HL-60/S4 treated with retinoic acid at 250 ng/mL for 4 days and 3 days (cell line): ENCODE measurements around the gene MPL.

ENCODE experiments used
- in situ Hi-C: fragments of 300-500 bp; cut with MboI; formaldehyde crosslinking; loops from 2 replicates; pipeline ENCODE4 v1.7.0; 2022; ENCODE audit warnings: low sequenced_read_pairs

MPL gene

DNA sequence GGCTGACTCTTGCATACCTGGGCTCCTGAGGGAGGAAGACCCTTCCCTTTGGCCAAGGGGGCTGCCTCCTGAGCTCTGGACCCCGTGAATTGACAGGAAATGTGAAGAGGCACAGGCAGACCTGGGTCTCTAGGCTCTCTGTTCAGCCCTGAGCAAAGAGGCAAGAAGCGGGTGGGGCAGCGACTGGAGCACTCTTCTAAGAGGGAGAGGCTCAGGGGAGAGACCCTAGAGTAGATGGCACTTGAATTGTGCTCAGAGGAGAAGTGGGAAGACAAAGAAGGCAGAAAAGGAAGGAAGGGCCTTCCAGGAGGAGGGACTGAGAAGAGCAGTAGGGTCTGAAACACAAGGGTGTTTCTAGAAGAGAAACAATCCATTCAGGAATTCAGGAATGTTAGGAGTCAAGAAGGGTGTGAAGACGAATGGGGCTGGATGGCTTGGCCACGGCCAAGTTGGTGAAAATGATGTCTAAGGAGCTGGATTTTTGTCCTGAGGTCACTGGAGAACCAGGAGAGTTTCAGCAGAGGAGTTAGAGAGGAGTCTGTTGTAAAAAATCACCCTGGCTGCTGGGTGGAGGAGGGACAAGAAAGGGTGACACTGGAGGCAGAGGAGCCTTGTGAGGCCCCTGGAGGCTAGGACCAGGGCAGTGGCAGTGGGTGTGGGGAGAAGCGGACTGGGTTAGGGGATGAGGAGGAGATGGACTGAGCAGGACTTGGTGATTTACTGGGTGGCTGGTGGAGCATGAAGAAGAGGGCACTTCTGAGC lies 31.5 kb upstream of the MPL start:
- in situ Hi-C loops = no loop called here

DNA sequence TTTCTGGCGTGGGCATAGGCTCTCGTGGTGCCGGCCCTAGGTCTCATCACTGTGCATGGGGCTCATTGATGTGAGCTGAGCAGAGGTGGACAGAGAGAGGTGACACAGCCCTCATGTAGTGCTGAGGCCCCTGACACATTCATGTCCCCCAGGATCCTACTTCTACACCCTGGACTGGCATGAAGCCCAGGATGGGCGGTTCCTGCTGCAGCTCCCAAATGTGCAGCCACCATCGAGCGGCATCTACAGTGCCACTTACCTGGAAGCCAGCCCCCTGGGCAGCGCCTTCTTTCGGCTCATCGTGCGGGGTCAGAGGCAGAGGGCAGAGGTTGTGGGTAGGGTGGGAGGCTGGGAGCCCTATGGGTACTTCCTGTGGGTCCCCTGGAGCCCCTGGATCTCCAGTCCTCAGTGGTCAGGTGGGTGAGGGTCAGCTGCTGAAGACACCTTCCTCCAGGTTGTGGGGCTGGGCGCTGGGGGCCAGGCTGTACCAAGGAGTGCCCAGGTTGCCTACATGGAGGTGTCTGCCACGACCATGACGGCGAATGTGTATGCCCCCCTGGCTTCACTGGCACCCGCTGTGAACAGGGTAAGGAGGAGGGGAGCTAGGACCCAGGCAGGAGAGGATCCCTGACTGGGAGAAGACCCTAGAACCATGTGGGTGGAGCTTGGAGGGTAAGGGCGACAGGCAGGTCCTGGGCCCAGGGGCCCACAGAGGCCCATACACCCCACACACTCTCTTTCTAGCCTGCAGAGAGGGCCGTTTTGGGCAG lies 30.7 kb upstream of the MPL start:
- in situ Hi-C loops = no loop called here

GRCh38 chr1:43307458-43308158 lies 30.0 kb upstream of the MPL start:
- in situ Hi-C loops = no loop called here

- in situ Hi-C loops = no loop called here
These were observed 28.8 kb upstream of the MPL start for GRCh38 chr1:43308635-43309404.

DNA sequence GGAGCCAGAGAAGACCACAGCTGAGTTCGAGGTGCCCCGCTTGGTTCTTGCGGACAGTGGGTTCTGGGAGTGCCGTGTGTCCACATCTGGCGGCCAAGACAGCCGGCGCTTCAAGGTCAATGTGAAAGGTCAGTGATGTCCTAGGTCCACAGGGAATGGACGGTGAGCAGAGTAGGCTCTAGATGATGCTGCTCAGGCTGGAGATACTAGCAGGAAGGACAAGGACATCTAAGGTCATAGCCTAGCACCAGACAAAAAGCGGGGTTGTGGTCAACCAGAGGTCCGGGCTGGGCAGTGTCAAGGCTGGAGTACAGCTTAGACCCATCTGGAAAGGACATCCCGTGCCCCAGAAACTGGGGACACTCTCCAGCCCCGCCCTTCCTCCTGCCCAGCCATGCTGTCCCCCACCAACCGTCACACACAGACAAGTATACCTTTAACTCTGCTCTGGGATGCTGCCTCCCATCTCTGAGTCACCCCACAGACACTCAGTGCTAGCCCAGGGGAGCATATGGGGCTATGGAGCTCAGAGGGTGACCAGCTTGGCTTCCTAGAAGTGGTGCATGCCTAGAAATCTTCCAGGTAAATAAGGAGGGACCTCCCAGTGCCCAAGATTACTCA lies 28.1 kb upstream of the MPL start:
- in situ Hi-C loops = no loop called here

- in situ Hi-C loops = no loop called here
These were observed 26.1 kb upstream of the MPL start for GRCh38 chr1:43311521-43311920.

DNA sequence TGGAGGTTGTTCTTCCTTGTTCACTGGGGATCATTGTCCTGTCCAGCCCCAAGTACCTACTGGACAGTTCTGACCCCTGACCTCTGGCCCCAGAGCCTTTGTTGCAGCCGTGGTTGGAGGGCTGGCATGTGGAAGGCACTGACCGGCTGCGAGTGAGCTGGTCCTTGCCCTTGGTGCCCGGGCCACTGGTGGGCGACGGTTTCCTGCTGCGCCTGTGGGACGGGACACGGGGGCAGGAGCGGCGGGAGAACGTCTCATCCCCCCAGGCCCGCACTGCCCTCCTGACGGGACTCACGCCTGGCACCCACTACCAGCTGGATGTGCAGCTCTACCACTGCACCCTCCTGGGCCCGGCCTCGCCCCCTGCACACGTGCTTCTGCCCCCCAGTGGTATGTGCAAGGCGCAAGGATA lies 25.4 kb upstream of the MPL start:
- in situ Hi-C loops = no loop called here

DNA sequence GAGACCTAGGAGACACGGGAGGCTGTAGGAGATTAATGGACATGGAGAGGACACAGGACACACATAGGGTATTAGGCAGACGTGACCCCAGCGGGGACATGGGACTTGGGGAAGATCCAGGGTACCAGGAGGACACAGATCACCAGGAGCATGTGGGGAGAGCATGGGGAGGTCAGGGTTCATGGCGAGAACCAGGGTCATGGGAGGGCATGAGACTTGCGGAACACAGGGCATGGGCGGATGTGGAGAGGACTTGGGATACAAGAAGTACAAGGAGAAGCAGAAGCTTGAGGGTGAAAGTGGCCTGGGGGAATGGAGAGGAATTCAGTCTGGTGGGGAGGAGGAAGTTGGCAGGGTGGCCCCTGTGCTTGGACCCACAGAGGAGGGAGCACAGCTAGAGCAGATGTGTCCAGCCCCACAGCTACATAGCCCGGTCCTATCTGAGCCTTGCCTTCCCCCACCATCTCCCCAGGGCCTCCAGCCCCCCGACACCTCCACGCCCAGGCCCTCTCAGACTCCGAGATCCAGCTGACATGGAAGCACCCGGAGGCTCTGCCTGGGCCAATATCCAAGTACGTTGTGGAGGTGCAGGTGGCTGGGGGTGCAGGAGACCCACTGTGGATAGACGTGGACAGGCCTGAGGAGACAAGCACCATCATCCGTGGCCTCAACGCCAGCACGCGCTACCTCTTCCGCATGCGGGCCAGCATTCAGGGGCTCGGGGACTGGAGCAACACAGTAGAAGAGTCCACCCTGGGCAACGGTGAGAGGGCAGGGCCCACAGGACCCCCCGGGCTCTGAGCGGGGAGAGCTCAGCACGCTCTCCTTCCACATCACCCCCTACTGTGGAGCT lies 24.7 kb upstream of the MPL start:
- in situ Hi-C loops = no loop called here

- in situ Hi-C loops = no loop called here
These were observed 23.8 kb upstream of the MPL start for GRCh38 chr1:43313771-43314170.

GRCh38 chr1:43314233-43314632 lies 23.4 kb upstream of the MPL start:
- in situ Hi-C loops = no loop called here

- in situ Hi-C loops = no loop called here
These were observed 22.1 kb upstream of the MPL start for GRCh38 chr1:43315481-43315880.

- in situ Hi-C loops = no loop called here
These were observed 21.5 kb upstream of the MPL start for GRCh38 chr1:43315963-43316737.

DNA sequence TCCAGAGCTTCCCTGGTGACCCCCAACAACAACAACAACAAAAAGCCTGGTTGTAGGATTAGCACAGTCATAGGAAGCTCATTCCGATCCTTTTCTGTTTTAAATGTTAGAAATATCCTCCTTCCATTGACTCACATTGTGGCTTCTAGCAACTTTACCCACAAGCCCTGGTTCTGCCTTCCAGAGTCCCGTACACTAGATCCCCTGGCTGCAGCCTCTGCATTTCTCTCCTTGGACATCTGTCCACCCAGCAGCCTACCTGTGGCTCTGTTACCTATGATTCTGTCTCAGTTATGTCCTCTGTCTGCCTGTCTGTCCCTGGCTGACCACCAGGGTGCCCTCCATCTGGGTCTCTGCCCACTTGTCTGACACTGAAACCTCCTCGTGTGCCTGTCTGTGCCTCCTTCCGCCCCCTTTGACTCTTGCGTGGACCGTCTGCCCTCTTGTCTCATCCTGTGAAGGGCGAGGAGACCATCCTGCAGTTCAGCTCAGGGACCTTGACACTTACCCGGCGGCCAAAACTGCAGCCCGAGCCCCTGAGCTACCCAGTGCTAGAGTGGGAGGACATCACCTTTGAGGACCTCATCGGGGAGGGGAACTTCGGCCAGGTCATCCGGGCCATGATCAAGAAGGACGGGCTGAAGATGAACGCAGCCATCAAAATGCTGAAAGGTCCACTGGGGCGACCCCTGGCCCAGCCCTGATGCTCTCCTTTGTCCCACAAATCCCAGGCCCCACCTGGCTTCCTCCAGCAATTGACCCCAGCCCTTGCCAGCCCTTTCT lies 20.7 kb upstream of the MPL start:
- in situ Hi-C loops = no loop called here

DNA sequence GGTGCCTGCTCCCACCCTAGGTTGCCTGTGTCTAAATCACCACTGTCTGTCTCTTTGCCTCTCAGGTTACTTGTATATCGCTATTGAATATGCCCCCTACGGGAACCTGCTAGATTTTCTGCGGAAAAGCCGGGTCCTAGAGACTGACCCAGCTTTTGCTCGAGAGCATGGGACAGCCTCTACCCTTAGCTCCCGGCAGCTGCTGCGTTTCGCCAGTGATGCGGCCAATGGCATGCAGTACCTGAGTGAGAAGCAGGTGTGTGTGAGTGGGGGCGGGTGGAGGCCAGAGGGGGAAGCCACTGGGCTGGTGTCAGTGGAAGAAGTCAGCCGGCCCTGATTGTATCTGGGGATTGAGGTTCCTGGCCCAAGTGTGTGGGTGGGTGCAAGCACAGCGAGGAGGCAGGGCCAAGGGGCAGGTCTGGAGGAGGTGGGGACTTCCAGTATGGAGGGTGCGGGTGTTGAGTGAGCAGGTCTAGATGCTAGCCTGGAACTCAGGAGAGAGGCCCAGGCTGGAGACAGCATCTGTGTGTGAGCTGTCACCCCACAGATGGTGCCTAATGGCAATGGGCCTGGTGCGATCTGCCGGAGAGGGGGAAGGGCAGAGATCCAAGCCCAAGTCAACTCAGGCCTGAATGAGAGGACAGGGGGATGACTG lies 19.7 kb upstream of the MPL start:
- in situ Hi-C loops = no loop called here

DNA sequence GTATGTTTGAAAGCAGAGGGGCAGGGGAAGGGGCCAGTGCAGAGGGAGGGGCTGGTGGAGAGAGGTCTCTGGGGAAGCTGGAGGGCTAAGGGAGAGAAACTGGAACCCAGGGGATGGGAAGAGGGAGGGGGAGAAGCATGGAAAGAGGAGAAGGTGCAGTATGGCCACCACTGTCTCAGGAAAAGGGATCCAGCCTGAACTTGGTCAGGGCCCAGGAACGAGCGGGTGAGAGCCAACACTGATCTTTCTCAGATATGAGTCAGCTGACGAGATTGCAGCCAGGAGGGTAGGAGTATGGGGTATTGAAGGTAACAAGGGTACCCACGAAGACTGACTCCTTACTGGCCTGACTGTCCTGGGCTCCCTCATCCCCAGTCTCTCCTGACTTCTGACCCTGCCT lies 18.8 kb upstream of the MPL start:
- in situ Hi-C loops = no loop called here

DNA sequence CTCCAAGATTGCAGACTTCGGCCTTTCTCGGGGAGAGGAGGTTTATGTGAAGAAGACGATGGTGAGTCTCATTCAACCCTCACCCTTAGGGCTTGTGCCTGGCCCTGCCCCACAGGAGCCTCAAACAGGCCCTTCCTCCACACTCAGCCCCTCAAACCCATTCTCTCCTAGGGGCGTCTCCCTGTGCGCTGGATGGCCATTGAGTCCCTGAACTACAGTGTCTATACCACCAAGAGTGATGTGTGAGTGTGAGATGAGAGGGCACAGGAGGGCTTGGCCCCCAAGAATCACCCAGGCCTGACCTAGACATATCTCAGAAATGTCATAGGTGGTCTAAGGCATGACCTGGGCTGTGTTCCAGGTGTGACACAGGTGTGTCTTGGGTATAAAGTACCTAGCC lies 18.3 kb upstream of the MPL start:
- in situ Hi-C loops = no loop called here

GRCh38 chr1:43319766-43320165 lies 17.9 kb upstream of the MPL start:
- in situ Hi-C loops = no loop called here
